AG04450 (cell line): ENCODE measurements around the gene HLA-DRA. TPM values are rescaled to one million over a fixed set of nuclear protein-coding genes. Genes with fewer than 3 reads are reported as not detected.
"Not testable (repeated sequence)": the region's sequence is repeated elsewhere in the genome, so short reads cannot be mapped to it uniquely, and the experiment has no call there.

Source experiments
- CTCF ChIA-PET: fragments of 300-600, 350-600 bp; formaldehyde crosslinking; extraction: SDS; loops from one replicate; lab custom pipeline; 2022; ENCODE audit warnings: antibody characterized with exemption, inconsistent platforms; lab: Charles Lee
- POLR2A ChIA-PET: fragments of 350-600 bp; formaldehyde crosslinking; extraction: SDS; loops from one replicate; lab custom pipeline; 2021; ENCODE audit warnings: antibody characterized with exemption, inconsistent platforms; lab: Yijun Ruan, JAX
- DNase-seq: peaks from one replicate; pipeline ENCODE4 v3.0.0-alpha.2; 2011; ENCODE audit warnings: low read depth, low spot score
- H3K27ac ChIP-seq: one replicate; pipeline ENCODE4 v1.5.1; 2012; ENCODE audit warnings: low read depth, low read length, control low read depth
- H3K27me3 ChIP-seq: one replicate; pipeline ENCODE4 v1.6.0; 2012; ENCODE audit warnings: low read length; ENCODE audit not compliant: control insufficient read depth, insufficient read depth
- H3K4me3 ChIP-seq: 2 replicates; pipeline ENCODE4 v1.5.1; 2011; ENCODE audit warnings: mild to moderate bottlenecking, low read depth, low read length, control low read depth
- H3K9me3 ChIP-seq: 2 replicates; pipeline ENCODE4 v1.5.1; 2012; ENCODE audit warnings: low read length; ENCODE audit not compliant: control insufficient read depth, insufficient read depth
- CTCF ChIP-seq: IDR thresholded peaks from 2 replicates; pipeline ENCODE4 v1.5.1; 2011; ENCODE audit warnings: low read depth, low read length, control low read depth, inconsistent platforms
- polyA plus RNA-seq: library from polyadenylated mRNA; depleted of rRNA; stranded (reverse); fragments of >200 nt; gene quantifications from 2 replicates; pipeline ENCODE4 v1.2.3, GENCODE V29; 2011

The HLA-DRA gene
- polyA plus RNA-seq, 1 experiment, result not detected

GRCh38 chr6:32427934-32428474 is 11.7 kb upstream of the HLA-DRA start:
- no peak for DNase-seq
- Histone ChIP-seq H3K27ac (no peak overlapping the region), H3K4me3 (no peak overlapping the region), H3K9me3 (no peaks in the 10 kb centered on the region), H3K27me3 (no peaks in the 10 kb centered on the region)
- TF ChIP-seq CTCF, result no peak
- ChIA-PET CTCF (no interaction called here), POLR2A (no interaction called here)

GRCh38 chr6:32430179-32430578 is 9.5 kb upstream of the HLA-DRA start:
- TF ChIP-seq CTCF, result no peak
- H3K27me3 ChIP-seq, result no peaks in the 10 kb centered on the region
- H3K27ac ChIP-seq, result no peak overlapping the region
- no peak overlapping the region for H3K4me3 ChIP-seq
- H3K9me3 ChIP-seq, result no peaks in the 10 kb centered on the region
- DNase-seq, result no peak
- CTCF ChIA-PET, result interaction anchor here (0.5 to 0.9 kb wide), 2 partner anchors 271 to 1950 kb away, joined by 3 to 4 read pairs; no protein-coding TSS in a partner anchor
- POLR2A ChIA-PET, result no interaction called here

GRCh38 chr6:32431142-32431541 is 8.5 kb upstream of the HLA-DRA start:
- no peak overlapping the region for H3K4me3 ChIP-seq
- POLR2A ChIA-PET, result no interaction called here
- H3K9me3 ChIP-seq, result no peaks in the 10 kb centered on the region
- TF ChIP-seq CTCF, result no peak
- CTCF ChIA-PET, result interaction anchor here (0.7 to 3.1 kb wide), 5 partner anchors 9 to 437 kb away, joined by 3 to 16 read pairs (median 4); no protein-coding TSS in a partner anchor
- H3K27me3 ChIP-seq, result no peaks in the 10 kb centered on the region
- H3K27ac ChIP-seq, result no peak overlapping the region
- no peak for DNase-seq

- POLR2A ChIA-PET, result no interaction called here
- no peak overlapping the region for H3K27ac ChIP-seq
- no peak overlapping the region for H3K4me3 ChIP-seq
- peak; percentile 30 for TF ChIP-seq CTCF
- CTCF ChIA-PET, result interaction anchor here (0.9 to 3.1 kb wide), 8 partner anchors 9 to 436 kb away, joined by 3 to 16 read pairs (median 5); no protein-coding TSS in a partner anchor
- DNase-seq, result no peak
- H3K9me3 ChIP-seq, result no peaks in the 10 kb centered on the region
- no peaks in the 10 kb centered on the region for H3K27me3 ChIP-seq
These were observed 7.6 kb upstream of the HLA-DRA start for GRCh38 chr6:32432050-32432450.

GRCh38 chr6:32433950-32434349 is 5.7 kb upstream of the HLA-DRA start:
- CTCF ChIA-PET, result interaction anchor here (0.9 to 3.1 kb wide), 2 partner anchors 352 to 353 kb away, joined by 3 to 14 read pairs; no protein-coding TSS in a partner anchor
- POLR2A ChIA-PET, H3K27ac ChIP-seq: not testable (repeated sequence)

More at GRCh38 chr6:32433950-32434349, 5.7 kb upstream of the HLA-DRA start:
- H3K9me3 ChIP-seq, DNase-seq, H3K27me3 ChIP-seq, H3K4me3 ChIP-seq: not testable (repeated sequence)
